ENCODE data around the gene NFYA. TPM values are rescaled to one million over a fixed set of nuclear protein-coding genes. Genes with fewer than 3 reads are reported as not detected.
"Not testable (repeated sequence)": the region's sequence is repeated elsewhere in the genome, so short reads cannot be mapped to it uniquely, and the experiment has no call there.

NFYA gene
- polyA plus RNA-seq, 3 donors: 9.7 to 21.4 (median 10.7) TPM

DNA sequence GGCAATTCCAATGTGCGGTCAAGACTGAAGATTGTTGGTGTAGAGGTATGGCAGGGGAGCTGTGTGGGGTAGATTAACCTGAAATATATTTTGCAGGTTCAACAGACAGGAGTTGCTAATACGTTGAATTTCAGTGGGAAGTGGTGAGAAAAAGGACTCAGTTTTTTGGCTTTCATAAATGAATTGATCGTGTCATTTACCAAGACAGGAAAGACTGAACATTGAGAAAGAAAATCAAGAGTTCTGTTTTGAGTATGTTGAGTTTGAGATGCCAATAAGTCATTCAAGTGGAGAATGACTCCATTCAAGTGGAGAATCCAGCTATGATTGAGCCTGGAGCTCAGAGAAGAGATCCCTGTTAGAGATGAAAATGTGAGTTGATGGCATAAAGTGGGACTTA lies 31.1 kb downstream of the NFYA start:
- Mint-ChIP-seq H3K36me3 (peaks cover 17 to 20% of the 10 kb centered on the region in 2 donors), H3K4me3 (no peak overlapping the region), H3K27me3 (ENCODE audit: low read depth in 3 of 3) (no peaks in the 10 kb centered on the region), H3K4me1 (no peaks in the 10 kb centered on the region), H3K9me3 (no peaks in the 10 kb centered on the region), H3K27ac (no peak overlapping the region)
- 98% methylated on average over 3 of the region's 3 CpGs for WGBS (ENCODE audit: insufficient coverage)
- no peak overlapping the region for H3K4me3 ChIP-seq (replicated peaks in 1 of 3; ENCODE audit: low read depth in 2 of 3, low read length in 3 of 3)
- no peak for DNase-seq
- no peaks in the 10 kb centered on the region for H4K20me1 ChIP-seq (ENCODE audit: insufficient read depth, low read length)
- TF ChIP-seq, protein P1, sequence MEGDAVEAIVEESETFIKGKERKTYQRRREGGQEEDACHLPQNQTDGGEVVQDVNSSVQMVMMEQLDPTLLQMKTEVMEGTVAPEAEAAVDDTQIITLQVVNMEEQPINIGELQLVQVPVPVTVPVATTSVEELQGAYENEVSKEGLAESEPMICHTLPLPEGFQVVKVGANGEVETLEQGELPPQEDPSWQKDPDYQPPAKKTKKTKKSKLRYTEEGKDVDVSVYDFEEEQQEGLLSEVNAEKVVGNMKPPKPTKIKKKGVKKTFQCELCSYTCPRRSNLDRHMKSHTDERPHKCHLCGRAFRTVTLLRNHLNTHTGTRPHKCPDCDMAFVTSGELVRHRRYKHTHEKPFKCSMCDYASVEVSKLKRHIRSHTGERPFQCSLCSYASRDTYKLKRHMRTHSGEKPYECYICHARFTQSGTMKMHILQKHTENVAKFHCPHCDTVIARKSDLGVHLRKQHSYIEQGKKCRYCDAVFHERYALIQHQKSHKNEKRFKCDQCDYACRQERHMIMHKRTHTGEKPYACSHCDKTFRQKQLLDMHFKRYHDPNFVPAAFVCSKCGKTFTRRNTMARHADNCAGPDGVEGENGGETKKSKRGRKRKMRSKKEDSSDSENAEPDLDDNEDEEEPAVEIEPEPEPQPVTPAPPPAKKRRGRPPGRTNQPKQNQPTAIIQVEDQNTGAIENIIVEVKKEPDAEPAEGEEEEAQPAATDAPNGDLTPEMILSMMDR (IDR thresholded peaks at IDR 0.05): no peak
- H3K27me3 ChIP-seq (ENCODE audit: control insufficient read depth in 2 of 2, insufficient read depth in 2 of 2, low read length in 2 of 2): no peaks in the 10 kb centered on the region
- no peak overlapping the region for H2AFZ ChIP-seq (ENCODE audit: insufficient read depth, low read depth, low read length, poor library complexity, severe bottlenecking)
- intact Hi-C loops (cut with micrococcal nuclease): no loop called here
- H3K4me2 ChIP-seq (replicated peaks; ENCODE audit: extremely low read depth, low read length, poor library complexity, severe bottlenecking): no peak overlapping the region
- H3K79me2 ChIP-seq (ENCODE audit: insufficient read depth, low read length): no peaks in the 10 kb centered on the region
- H3K9me3 ChIP-seq (replicated peaks in 1 of 2; ENCODE audit: control insufficient read depth in 1 of 2, insufficient read depth in 1 of 2, low read length in 2 of 2): no peaks in the 10 kb centered on the region
- no peaks in the 10 kb centered on the region for H3K4me1 ChIP-seq (ENCODE audit: control insufficient read depth in 1 of 2, insufficient read depth in 2 of 2, low read length in 2 of 2)
- H3K27ac ChIP-seq (ENCODE audit: low read depth in 1 of 2, low read length in 2 of 2): no peak overlapping the region
- H3K36me3 ChIP-seq (replicated peaks in 1 of 2; ENCODE audit: control insufficient read depth in 1 of 2, insufficient read depth in 2 of 2, low read length in 2 of 2): peaks cover 23 to 32% of the 10 kb centered on the region in 2 donors
- no peak overlapping the region for H3K9ac ChIP-seq (ENCODE audit: insufficient read depth, low read length, poor library complexity, severe bottlenecking)

DNA sequence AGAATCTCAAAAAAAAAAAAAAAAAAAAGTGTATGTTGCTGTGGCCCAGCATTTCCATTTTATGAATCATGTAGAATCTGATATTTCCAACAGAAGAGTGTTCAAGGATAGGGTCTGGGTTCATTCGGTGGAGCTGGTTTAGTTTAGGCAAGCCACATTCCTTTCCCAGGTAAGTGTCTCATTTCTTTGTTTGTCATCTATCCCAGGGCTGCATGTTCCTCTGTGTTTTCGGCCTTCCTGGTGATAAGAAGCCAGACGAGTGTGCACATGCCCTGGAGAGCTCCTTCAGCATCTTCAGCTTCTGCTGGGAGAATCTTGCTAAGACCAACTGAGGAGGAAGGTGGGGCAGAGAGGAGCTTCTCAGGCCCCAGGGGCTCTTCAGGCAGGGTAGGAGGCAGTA lies 38.2 kb downstream of the NFYA start:
- Mint-ChIP-seq H3K4me1 (no peaks in the 10 kb centered on the region), H3K27ac (no peak overlapping the region), H3K4me3 (no peak overlapping the region), H3K36me3 (peaks cover 0 to 6% of the 10 kb centered on the region in 2 donors), H3K27me3 (ENCODE audit: low read depth in 3 of 3) (peaks cover 0 to 1% (median 0%) of the 10 kb centered on the region in 3 donors), H3K9me3 (no peaks in the 10 kb centered on the region)
- TF ChIP-seq, protein P1 (IDR thresholded peaks at IDR 0.05): no peak
- no peaks in the 10 kb centered on the region for H4K20me1 ChIP-seq (ENCODE audit: insufficient read depth, low read length)
- no peak for DNase-seq
- no peaks in the 10 kb centered on the region for H3K79me2 ChIP-seq (ENCODE audit: insufficient read depth, low read length)
- H3K27me3 ChIP-seq (ENCODE audit: control insufficient read depth in 2 of 2, insufficient read depth in 2 of 2, low read length in 2 of 2): no peaks in the 10 kb centered on the region
- H3K9ac ChIP-seq (ENCODE audit: insufficient read depth, low read length, poor library complexity, severe bottlenecking): no peak overlapping the region
- no peak overlapping the region for H3K4me3 ChIP-seq (replicated peaks in 1 of 3; ENCODE audit: low read depth in 2 of 3, low read length in 3 of 3)
- no peaks in the 10 kb centered on the region for H3K9me3 ChIP-seq (replicated peaks in 1 of 2; ENCODE audit: control insufficient read depth in 1 of 2, insufficient read depth in 1 of 2, low read length in 2 of 2)
- H3K36me3 ChIP-seq (replicated peaks in 1 of 2; ENCODE audit: control insufficient read depth in 1 of 2, insufficient read depth in 2 of 2, low read length in 2 of 2): no peaks in the 10 kb centered on the region
- H3K4me2 ChIP-seq (replicated peaks; ENCODE audit: extremely low read depth, low read length, poor library complexity, severe bottlenecking): no peak overlapping the region
- no peaks in the 10 kb centered on the region for H3K4me1 ChIP-seq (ENCODE audit: control insufficient read depth in 1 of 2, insufficient read depth in 2 of 2, low read length in 2 of 2)
- no peak overlapping the region for H2AFZ ChIP-seq (ENCODE audit: insufficient read depth, low read depth, low read length, poor library complexity, severe bottlenecking)
- intact Hi-C loops (cut with micrococcal nuclease): no loop called here
- WGBS (ENCODE audit: insufficient coverage): 100% methylated on average over 2 of the region's 3 CpGs
- no peak overlapping the region for H3K27ac ChIP-seq (ENCODE audit: low read depth in 1 of 2, low read length in 2 of 2)

DNA sequence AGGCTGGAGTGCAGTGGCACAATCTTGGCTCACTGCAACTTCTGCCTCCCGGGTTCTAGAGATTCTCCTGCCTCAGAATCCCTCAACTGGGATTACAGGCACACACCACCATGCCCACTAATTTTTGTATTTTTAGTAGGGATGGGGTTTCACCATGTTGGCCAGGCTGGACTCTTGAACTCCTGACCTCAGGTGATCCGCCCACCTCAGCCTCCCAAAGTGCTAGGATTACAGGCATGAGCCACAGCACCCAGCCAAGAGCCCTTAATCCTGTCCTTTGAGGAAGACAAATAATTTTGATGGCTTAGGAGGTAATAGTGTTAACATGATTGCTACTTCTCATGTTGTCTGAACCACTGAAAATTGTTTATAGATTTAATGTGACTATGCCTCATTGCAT lies 42.3 kb downstream of the NFYA start:
- H3K4me2 ChIP-seq (replicated peaks; ENCODE audit: extremely low read depth, low read length, poor library complexity, severe bottlenecking); H3K4me1 ChIP-seq (ENCODE audit: control insufficient read depth in 1 of 2, insufficient read depth in 2 of 2, low read length in 2 of 2); H3K9me3 ChIP-seq (replicated peaks in 1 of 2; ENCODE audit: control insufficient read depth in 1 of 2, insufficient read depth in 1 of 2, low read length in 2 of 2); H3K36me3 Mint-ChIP-seq; H3K79me2 ChIP-seq (ENCODE audit: insufficient read depth, low read length); DNase-seq; H3K27ac ChIP-seq (ENCODE audit: low read depth in 1 of 2, low read length in 2 of 2); intact Hi-C loops (cut with micrococcal nuclease); H4K20me1 ChIP-seq (ENCODE audit: insufficient read depth, low read length); H3K27me3 Mint-ChIP-seq (ENCODE audit: low read depth in 3 of 3); H3K36me3 ChIP-seq (replicated peaks in 1 of 2; ENCODE audit: control insufficient read depth in 1 of 2, insufficient read depth in 2 of 2, low read length in 2 of 2); H3K4me3 Mint-ChIP-seq; H3K27ac Mint-ChIP-seq; H3K27me3 ChIP-seq (ENCODE audit: control insufficient read depth in 2 of 2, insufficient read depth in 2 of 2, low read length in 2 of 2); H3K9me3 Mint-ChIP-seq; H2AFZ ChIP-seq (ENCODE audit: insufficient read depth, low read depth, low read length, poor library complexity, severe bottlenecking); H3K4me1 Mint-ChIP-seq; H3K4me3 ChIP-seq (replicated peaks in 1 of 3; ENCODE audit: low read depth in 2 of 3, low read length in 3 of 3); H3K9ac ChIP-seq (ENCODE audit: insufficient read depth, low read length, poor library complexity, severe bottlenecking): not testable (repeated sequence)
- WGBS (ENCODE audit: insufficient coverage): no CpG with 5 or more reads among the region's 2 CpGs

All from CD14-positive monocyte (primary cell).